ENCODE results near the gene SKI. TPM values are rescaled to one million over a fixed set of nuclear protein-coding genes. Genes with fewer than 3 reads are reported as not detected.
A peak's percentile ranks its signal among the peaks of the same experiment; 100 is the strongest.

The SKI gene
- total RNA-seq, 1 experiment from 2014 or later: 89.5 TPM

- peaks cover 5% of the 10 kb centered on the region for H3K23me2 ChIP-seq (ENCODE audit: insufficient read length, low read depth, low read length, poor library complexity, severe bottlenecking)
- peak within 1 kb of the TSS in 2 of 3 experiments; percentile 52 to 79; a peak in 2 of 7 replicates for H3K27ac Mint-ChIP-seq
- H3K23ac ChIP-seq (ENCODE audit: insufficient read length, low read depth, low read length): no peak within 1 kb of the TSS
- H3K27me3 Mint-ChIP-seq (ENCODE audit: low read depth): no peaks in the 10 kb centered on the region
- WGBS (ENCODE audit: extremely low coverage, insufficient read length, low lambda C conversion rate): no CpG with 5 or more reads among the region's 63 CpGs
- H3K27me3 ChIP-seq (ENCODE audit: insufficient read depth, low read length): no peaks in the 10 kb centered on the region
- no peaks in the 10 kb centered on the region for H4K20me1 ChIP-seq (ENCODE audit: control insufficient read depth, insufficient read depth, insufficient read length)
- no peaks in the 10 kb centered on the region for H3K4me1 ChIP-seq (ENCODE audit: insufficient read depth, low read length)
- H3K4me3 Mint-ChIP-seq: peak within 1 kb of the TSS; percentile 73 to 85
- H3K79me1 ChIP-seq (ENCODE audit: insufficient read depth, low read depth, low read length, poor library complexity, severe bottlenecking): no peaks in the 10 kb centered on the region
- H3K9me3 ChIP-seq (ENCODE audit: control insufficient read depth, low read depth, low read length): no peaks in the 10 kb centered on the region
- peak within 1 kb of the TSS; percentile 57 for H3K9ac ChIP-seq (ENCODE audit: extremely low read depth, insufficient read length, low read length)
- no peak within 1 kb of the TSS for H4K8ac ChIP-seq (replicated peaks; ENCODE audit: insufficient read length, low read depth, low read length)
- no peak within 1 kb of the TSS for H4K5ac ChIP-seq (ENCODE audit: insufficient read length, low read depth, low read length)
- peak within 1 kb of the TSS; percentile 68 for H3K4me2 ChIP-seq (ENCODE audit: insufficient read depth, insufficient read length, low read length)
- no peak within 1 kb of the TSS for H3K27ac ChIP-seq (ENCODE audit: insufficient read length, low read depth, low read length)
- peaks cover 10 to 15% of the 10 kb centered on the region in 2 experiments for H3K4me1 Mint-ChIP-seq
- H4K91ac ChIP-seq (ENCODE audit: insufficient read length, low read depth, low read length): no peak within 1 kb of the TSS
- H2BK12ac ChIP-seq (ENCODE audit: insufficient read length, low read depth, low read length): peak within 1 kb of the TSS; percentile 32
- H2BK15ac ChIP-seq (ENCODE audit: low read depth, low read length): no peak within 1 kb of the TSS
- TF ChIP-seq CTCF (conservative IDR thresholded peaks at IDR 0.05): no peak
- H2BK120ac ChIP-seq (ENCODE audit: low read depth, low read length, poor library complexity, severe bottlenecking): no peak within 1 kb of the TSS
- no peak within 1 kb of the TSS for H2AK5ac ChIP-seq (ENCODE audit: insufficient read length, low read length)
- no peak within 1 kb of the TSS for H2BK20ac ChIP-seq (ENCODE audit: low read depth, low read length, poor library complexity, severe bottlenecking)
- no peak within 1 kb of the TSS for H3K56ac ChIP-seq (ENCODE audit: insufficient read length, low read depth, low read length)
- no peak within 1 kb of the TSS for H2AFZ ChIP-seq (ENCODE audit: low read length)
- no peaks in the 10 kb centered on the region; the same call in 1 of the 2 replicates for H3K79me2 ChIP-seq (ENCODE audit: insufficient read depth, low read length)
- H3K9me3 Mint-ChIP-seq: no peaks in the 10 kb centered on the region
- peaks cover 6 to 11% (median 8%) of the 10 kb centered on the region in 3 experiments; a peak in 6 of 7 replicates for H3K36me3 Mint-ChIP-seq (ENCODE audit: insufficient read depth in 1 of 3, low read depth in 3 of 3)
- H3K4ac ChIP-seq (ENCODE audit: low read depth, low read length): no peak within 1 kb of the TSS
- no peak within 1 kb of the TSS for H2BK5ac ChIP-seq (ENCODE audit: insufficient read length, low read length)
- no peak within 1 kb of the TSS for H3T11ph ChIP-seq (ENCODE audit: low read length)
- peak; percentile 81 for DNase-seq
- no peak within 1 kb of the TSS; the same call in 1 of the 2 replicates for H3K14ac ChIP-seq (ENCODE audit: insufficient read depth, low read length)
- H3K18ac ChIP-seq (ENCODE audit: insufficient read length, low read depth, low read length): no peak within 1 kb of the TSS
Measured at GRCh38 chr1:2194319-2194897, 33.7 kb upstream of the SKI start, which contains the start of gene FAAP20. FAAP20 (minus strand) TSS chr1:2194772; CDS start chr1:2194749, 23 bp downstream.
